Smooth muscle cell of the coronary artery (primary cell): ENCODE measurements around the gene SIRPG. TPM values are rescaled to one million over a fixed set of nuclear protein-coding genes. Genes with fewer than 3 reads are reported as not detected.

ENCODE experiments used
- total RNA-seq: library from RNA; depleted of rRNA; stranded (reverse); fragments of >200 nt; gene quantifications from 2 replicates; pipeline ENCODE4 v1.2.3, GENCODE V29; 2014; ENCODE audit warnings: low replicate concordance

SIRPG gene
- not detected in 2 replicates for total RNA-seq

GRCh38 chr20:1657556-1658334 is at the start of gene SIRPG:
SIRPG (minus strand) TSS chr20:1657779; CDS start chr20:1657714, 65 bp downstream.

DNA sequence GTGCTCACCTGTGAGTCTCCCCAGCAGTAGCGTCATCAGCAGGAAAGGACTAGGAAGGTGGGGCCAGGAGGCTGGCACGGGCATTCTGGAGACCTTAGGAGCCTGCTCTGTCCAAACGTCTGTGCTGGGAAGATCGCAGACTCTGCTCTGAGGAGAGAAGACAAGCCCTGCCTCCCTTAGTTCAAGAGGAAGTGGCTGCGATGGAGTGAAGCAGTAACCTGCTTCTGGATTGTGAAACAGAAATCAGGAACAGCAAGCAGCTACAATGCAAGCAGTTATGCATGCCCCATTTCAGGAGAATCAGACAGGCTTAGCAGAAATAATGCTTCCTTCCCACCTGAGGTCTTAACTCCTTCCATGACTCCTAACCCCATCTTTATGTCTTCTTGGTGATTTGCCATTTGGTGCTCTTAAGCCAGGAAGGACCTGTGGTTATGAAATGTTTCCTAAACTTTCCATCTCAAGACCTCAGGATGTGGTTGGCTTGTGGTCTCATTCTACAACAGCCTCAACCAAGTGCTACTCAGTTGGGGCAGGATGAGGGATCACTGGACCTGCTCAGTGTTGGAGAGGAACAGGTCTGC is 37.6 kb downstream of the SIRPG start, which contains the start of gene SIRPB1:
SIRPB1 (minus strand) TSS at position 149 of the 584 bp plus-strand sequence; CDS start at position 84, 65 bp downstream.

Other genes starting within 250 kb of the SIRPG start
- 15.4 and 20.7 TPM in 2 replicates for gene NSFL1C, start 190.9 kb downstream of the SIRPG start, total RNA-seq
- not detected in 2 replicates for gene SIRPB2, start 166.4 kb downstream of the SIRPG start, total RNA-seq
- gene SIRPD, start 100.1 kb downstream of the SIRPG start, total RNA-seq: not detected in 2 replicates
- gene SIRPB1, start 37.8 kb downstream of the SIRPG start, total RNA-seq: 0.59 TPM in 1 of 2 replicates, not detected in the other
- gene SIRPA, start 237.6 kb upstream of the SIRPG start, total RNA-seq: 6.0 and 8.2 TPM in 2 replicates